Right lobe of liver (tissue), 4 donors: ENCODE results near the gene ITGB1.

Experiments
- CTCF ChIP-seq, 4 donors: fragments of 200-600 bp in 3 of 4; fragments of 450-650 bp in 1 of 4; IDR thresholded peaks; one replicate each; pipeline versions ENCODE4 v1.5.1 to v1.8.0; 2016 to 2022; ENCODE audit warnings: antibody characterized with exemption in 4 of 4, mild to moderate bottlenecking in 2 of 4
- POLR2A ChIP-seq: fragments of 450-650 bp; IDR thresholded peaks from one replicate; pipeline ENCODE4 v1.6.1; 2017; ENCODE audit warnings: antibody characterized with exemption, mild to moderate bottlenecking
- donor health status: DM: no; HTN: no; CAD: no.
- donor health status: DM: no; HTN: no; CAD: no.
- donor health status: DM: no; HTN: yes; CAD: no.

GRCh38 chr10:32984003-32984600, 26.1 kb upstream of the ITGB1 start:
- TF ChIP-seq POLR2A (no peak), CTCF (IDR thresholded peaks at IDR 0.05) (no peak)
